Endothelial cell of umbilical vein (primary cell): ENCODE measurements around the gene HSPA2.

Experiments
- EZH2 ChIP-seq: IDR thresholded peaks from 2 replicates; pipeline ENCODE4 v1.6.1; 2012; ENCODE audit warnings: borderline replicate concordance, low read depth, mild to moderate bottlenecking, moderate library complexity, low read length, inconsistent platforms; ENCODE audit not compliant: severe bottlenecking
- POLR2A ChIP-seq: IDR thresholded peaks from 2 replicates; pipeline ENCODE4 v1.6.1; 2012; ENCODE audit warnings: low read depth, mild to moderate bottlenecking, control low read depth, low read length
- TF ChIP-seq, protein P1 (sequence below), 2 donors: IDR thresholded peaks; 1 replicate in 1 of 2; 2 replicates in 1 of 2; pipeline ENCODE4 v1.5.1; 2011; ENCODE audit warnings: low read length in 2 of 2, mild to moderate bottlenecking in 2 of 2, moderate library complexity in 2 of 2, control low read depth in 1 of 2, inconsistent platforms in 1 of 2, low read depth in 1 of 2; ENCODE audit not compliant: insufficient read depth in 1 of 2; ENCODE audit errors: extremely low read depth in 1 of 2

DNA sequence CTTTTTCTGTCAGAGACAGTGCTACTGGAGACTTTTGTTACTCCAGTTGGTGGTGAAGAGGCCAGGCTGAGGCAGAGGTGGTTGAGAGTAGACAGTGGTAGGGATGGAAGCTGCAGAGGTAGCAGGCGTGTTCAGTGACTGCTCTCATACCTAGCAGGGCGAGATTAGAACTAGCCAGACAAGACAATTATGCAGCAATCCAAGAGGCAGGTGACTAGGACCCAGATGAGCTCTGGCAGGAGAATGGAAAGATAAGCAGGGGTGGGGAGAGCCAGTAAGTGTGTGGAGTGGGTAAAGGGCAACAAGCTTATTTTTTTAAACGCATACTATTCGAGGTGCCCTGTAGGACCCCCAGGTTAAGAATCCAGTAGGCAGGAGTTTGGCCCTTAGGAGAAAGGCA is 14.0 kb downstream of the HSPA2 start:
- TF ChIP-seq, protein P1, sequence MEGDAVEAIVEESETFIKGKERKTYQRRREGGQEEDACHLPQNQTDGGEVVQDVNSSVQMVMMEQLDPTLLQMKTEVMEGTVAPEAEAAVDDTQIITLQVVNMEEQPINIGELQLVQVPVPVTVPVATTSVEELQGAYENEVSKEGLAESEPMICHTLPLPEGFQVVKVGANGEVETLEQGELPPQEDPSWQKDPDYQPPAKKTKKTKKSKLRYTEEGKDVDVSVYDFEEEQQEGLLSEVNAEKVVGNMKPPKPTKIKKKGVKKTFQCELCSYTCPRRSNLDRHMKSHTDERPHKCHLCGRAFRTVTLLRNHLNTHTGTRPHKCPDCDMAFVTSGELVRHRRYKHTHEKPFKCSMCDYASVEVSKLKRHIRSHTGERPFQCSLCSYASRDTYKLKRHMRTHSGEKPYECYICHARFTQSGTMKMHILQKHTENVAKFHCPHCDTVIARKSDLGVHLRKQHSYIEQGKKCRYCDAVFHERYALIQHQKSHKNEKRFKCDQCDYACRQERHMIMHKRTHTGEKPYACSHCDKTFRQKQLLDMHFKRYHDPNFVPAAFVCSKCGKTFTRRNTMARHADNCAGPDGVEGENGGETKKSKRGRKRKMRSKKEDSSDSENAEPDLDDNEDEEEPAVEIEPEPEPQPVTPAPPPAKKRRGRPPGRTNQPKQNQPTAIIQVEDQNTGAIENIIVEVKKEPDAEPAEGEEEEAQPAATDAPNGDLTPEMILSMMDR (IDR thresholded peaks at IDR 0.05; ENCODE audit: extremely low read depth in 1 of 2, insufficient read depth in 1 of 2, low read depth in 1 of 2, low read length in 2 of 2) = no peak
- no peak for TF ChIP-seq POLR2A
- TF ChIP-seq EZH2 = no peak
